AG04449 (cell line): ENCODE results near the gene ADORA1.

Experiments used
- CTCF ChIA-PET: fragments of 350-600 bp; formaldehyde crosslinking; extraction: SDS; loops from one replicate; lab custom pipeline; 2021; ENCODE audit warnings: antibody characterized with exemption; lab: Yijun Ruan, JAX
- POLR2A ChIA-PET: fragments of 400-600, 350-600 bp; formaldehyde crosslinking; extraction: SDS; loops from one replicate; lab custom pipeline; 2020; ENCODE audit warnings: antibody characterized with exemption, inconsistent platforms; lab: Yijun Ruan, JAX
- DNase-seq: peaks from one replicate; pipeline ENCODE4 v3.0.0-alpha.2; 2010; ENCODE audit warnings: low read depth, low spot score
- H3K4me3 ChIP-seq: 2 replicates; pipeline ENCODE4 v1.5.1; 2011; ENCODE audit warnings: low read depth, mild to moderate bottlenecking, control low read depth, low read length
- TF ChIP-seq, protein P1 (sequence below): IDR thresholded peaks from one replicate; pipeline ENCODE4 v1.5.1; 2011; ENCODE audit warnings: mild to moderate bottlenecking, moderate library complexity, low read length, control low read depth, inconsistent platforms; ENCODE audit not compliant: insufficient read depth; ENCODE audit errors: missing control alignments

Gene ADORA1

DNA sequence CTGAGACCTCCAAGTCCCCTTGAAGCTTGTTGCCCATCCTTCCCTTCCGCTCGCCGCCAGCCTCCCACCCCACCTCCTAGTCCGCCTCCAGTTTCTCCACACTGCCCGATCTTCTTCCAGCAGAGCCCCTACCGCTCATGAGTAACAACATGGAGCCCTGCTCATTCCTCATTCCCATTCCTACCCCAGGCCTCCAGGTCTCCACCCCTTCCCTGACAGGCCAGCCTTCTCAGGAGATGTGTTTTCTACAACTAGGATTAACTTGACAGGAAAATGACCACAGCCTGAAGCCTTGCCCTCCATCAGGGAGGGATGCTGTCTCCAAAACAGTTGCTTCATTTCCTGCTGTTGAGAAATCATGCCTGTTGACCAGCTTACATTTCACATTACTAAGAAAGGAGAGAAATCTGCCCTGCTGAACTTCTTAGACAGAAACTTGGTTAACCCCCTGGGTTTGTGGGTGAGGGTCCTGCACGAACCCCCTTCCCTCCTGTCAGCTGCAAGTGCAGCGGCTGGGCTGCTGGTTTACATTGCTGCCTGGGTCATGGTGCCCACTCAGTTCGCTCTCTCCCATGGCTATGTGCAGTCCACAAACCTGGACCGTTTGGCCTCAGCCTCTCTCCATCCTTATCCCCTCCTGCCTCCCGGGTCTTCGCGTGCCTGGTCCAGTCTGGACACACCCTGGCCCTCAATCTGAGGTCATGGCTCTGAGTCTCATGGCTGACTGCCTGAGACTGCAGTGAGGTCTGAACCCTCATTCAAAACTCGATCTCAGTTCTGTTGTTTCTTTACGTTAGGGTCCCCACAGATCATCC, 75.1 kb downstream of the ADORA1 start:
- ChIA-PET CTCF (interaction anchor here (0.7 to 8.2 kb wide), 10 partner anchors 9 to 163 kb away, joined by 3 to 62 read pairs (median 4); partner anchors contain the start of gene ADORA1), POLR2A (no interaction called here)
- H3K4me3 ChIP-seq = no peak overlapping the region
- DNase-seq = no peak
- TF ChIP-seq, protein P1, sequence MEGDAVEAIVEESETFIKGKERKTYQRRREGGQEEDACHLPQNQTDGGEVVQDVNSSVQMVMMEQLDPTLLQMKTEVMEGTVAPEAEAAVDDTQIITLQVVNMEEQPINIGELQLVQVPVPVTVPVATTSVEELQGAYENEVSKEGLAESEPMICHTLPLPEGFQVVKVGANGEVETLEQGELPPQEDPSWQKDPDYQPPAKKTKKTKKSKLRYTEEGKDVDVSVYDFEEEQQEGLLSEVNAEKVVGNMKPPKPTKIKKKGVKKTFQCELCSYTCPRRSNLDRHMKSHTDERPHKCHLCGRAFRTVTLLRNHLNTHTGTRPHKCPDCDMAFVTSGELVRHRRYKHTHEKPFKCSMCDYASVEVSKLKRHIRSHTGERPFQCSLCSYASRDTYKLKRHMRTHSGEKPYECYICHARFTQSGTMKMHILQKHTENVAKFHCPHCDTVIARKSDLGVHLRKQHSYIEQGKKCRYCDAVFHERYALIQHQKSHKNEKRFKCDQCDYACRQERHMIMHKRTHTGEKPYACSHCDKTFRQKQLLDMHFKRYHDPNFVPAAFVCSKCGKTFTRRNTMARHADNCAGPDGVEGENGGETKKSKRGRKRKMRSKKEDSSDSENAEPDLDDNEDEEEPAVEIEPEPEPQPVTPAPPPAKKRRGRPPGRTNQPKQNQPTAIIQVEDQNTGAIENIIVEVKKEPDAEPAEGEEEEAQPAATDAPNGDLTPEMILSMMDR = no peak

DNA sequence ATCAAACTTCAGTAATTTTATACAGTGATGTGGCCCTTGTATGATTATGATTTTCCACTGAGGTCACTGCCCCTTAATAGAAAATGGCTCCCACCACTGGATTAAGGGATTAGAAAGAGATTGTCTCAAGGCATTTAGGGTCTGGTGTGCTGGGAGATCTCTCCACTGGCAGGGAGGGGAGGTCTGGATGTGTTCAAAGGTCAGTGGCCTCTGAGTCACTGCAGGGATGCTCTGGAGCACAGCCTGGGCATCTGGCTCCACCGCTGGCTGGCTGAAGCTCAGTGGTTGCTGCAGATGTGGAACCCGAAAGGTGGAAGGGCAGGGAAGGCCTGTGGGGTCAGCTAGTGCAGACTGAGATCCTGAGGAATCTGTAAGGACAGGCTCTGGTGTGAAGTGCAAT, 77.2 kb downstream of the ADORA1 start:
- no peak for DNase-seq
- no peak overlapping the region for H3K4me3 ChIP-seq
- TF ChIP-seq, protein P1 = no peak
- POLR2A ChIA-PET = no interaction called here
- CTCF ChIA-PET = interaction anchor here (1.7 to 25.8 kb wide), 4 partner anchors 12 to 165 kb away, joined by 6 to 594 read pairs (median 35); partner anchors contain the start of gene ADORA1

DNA sequence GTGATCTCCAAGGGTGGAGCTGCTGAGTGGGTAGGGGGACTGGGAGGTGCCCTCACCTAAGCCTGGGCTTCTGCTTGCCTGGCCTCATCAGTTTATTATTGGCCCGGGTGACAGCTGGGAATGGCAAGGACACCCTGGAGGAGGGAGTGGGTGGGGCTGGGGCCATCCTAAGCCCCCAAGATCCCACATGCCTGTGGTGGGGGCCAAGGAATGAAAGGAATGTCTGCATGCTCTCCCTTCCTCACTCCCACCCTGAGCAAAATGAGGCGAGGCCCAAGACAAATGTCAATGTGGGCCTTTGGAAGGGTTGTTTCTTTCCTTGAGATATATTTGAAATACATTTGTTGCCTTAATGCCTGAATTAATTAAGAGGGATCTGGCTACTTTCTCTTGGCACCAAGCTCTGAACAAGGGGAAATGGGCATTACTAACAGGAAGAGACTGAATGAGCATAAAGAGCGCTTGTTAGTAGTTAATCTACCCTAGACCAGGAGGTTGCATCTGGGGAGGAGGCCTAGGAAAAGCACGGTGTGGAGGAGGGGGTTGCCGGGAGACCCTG, 78.7 kb downstream of the ADORA1 start:
- CTCF ChIA-PET = interaction anchor here (0.9 to 25.8 kb wide), 8 partner anchors 10 to 170 kb away, joined by 3 to 594 read pairs (median 7); partner anchors contain the start of gene ADORA1
- no peak for DNase-seq
- no peak overlapping the region for H3K4me3 ChIP-seq
- TF ChIP-seq, protein P1 = no peak
- POLR2A ChIA-PET = no interaction called here

DNA sequence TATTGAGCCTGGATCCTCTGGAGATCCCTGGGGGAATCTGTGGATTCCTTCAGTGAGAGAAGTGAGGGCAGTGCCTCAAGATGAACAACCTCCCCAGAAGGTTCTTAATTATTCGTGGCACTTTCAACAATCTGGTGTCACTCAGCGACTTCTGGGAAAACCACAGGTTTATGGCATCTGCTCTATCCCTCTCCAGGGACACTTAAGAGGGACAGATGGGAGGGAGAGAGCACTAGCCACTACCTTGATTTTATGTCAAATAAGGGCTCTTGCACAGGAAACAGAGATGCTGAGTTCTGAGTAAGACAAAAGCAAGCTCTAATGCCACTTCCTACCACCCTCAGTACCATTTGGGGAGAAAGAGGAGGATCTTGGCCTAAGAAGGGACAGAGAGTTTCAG, 80.2 kb downstream of the ADORA1 start:
- no peak overlapping the region for H3K4me3 ChIP-seq
- TF ChIP-seq, protein P1 = no peak
- ChIA-PET POLR2A (no interaction called here), CTCF (interaction anchor here (0.7 to 25.8 kb wide), 5 partner anchors 9 to 169 kb away, joined by 3 to 594 read pairs (median 7); partner anchors contain the start of gene ADORA1)
- DNase-seq = no peak

DNA sequence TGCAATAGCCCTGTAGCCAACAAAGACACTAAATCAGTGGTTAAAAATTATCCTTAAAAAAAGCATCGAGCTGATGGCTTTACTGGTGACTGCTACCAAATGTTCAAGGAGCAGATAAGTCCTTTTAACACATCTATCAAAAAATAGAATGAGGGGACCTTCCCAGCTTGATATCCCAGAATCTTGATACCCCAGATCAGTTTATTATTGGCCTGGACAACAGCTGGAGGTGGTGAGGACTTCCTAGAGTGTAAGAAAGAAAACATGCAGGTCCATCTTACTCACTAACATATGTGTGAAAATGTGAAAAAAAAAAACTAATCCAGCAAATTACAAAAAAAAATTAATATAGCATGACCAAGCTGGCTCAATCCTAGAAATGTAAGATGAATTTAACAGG, 80.7 kb downstream of the ADORA1 start:
- TF ChIP-seq, protein P1 = no peak
- DNase-seq = no peak
- POLR2A ChIA-PET = no interaction called here
- no peak overlapping the region for H3K4me3 ChIP-seq
- CTCF ChIA-PET = interaction anchor here (0.7 to 25.8 kb wide), 5 partner anchors 8 to 169 kb away, joined by 3 to 594 read pairs (median 7); partner anchors contain the start of gene ADORA1

DNA sequence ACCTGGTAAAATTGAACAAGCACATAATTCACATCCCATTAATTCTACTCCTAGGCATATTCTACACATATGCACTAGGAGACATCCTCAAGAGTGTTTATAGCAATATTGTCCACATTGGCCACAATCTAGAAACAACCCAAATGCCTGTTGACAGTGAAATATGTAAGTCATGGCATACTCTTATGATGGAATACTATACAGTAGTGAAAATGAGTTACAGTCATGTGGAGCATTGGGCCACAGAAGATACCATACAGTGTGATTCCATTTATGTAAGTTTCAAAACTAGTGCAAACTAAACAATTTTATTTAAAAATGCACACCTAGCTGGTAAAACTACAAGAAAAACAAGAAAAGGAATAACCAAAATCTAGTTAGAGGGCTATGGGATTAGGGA, 82.8 kb downstream of the ADORA1 start:
- no peak for DNase-seq
- TF ChIP-seq, protein P1 = no peak
- ChIA-PET CTCF (interaction anchor here (2.0 to 25.8 kb wide), 4 partner anchors 39 to 172 kb away, joined by 10 to 594 read pairs (median 202); partner anchors contain the start of gene ADORA1), POLR2A (no interaction called here)
- H3K4me3 ChIP-seq = no peak overlapping the region
